GM21529 (cell line): ENCODE measurements around the gene ALKBH8.
"Not testable (repeated sequence)": the region's sequence is repeated elsewhere in the genome, so short reads cannot be mapped to it uniquely, and the experiment has no call there.

Source experiments
- ATAC-seq: cut with Tn5 transposase; IDR thresholded peaks from one replicate; pipeline ENCODE4 v1.9.1; 2021; ENCODE audit not compliant: unreplicated experiment

Gene ALKBH8

DNA sequence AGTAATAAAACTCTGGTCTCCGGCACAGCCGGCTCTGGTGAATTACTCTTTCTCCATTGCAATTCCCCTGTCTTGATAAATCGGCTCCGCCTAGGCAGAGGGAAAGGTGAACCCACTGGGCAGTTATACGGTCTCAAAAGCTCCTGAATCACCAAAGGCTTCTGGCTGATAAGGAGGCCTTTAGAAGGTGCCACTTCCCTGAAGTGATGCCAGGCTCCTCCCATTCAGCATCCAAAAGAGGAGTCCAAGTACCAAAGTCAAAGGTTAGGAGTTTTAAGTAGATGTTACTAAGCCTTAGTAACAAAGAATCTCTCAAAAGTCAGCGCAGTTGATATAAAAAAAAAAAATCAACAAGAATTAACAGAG is 11.8 kb upstream of the ALKBH8 start:
- ATAC-seq, result no peak

DNA sequence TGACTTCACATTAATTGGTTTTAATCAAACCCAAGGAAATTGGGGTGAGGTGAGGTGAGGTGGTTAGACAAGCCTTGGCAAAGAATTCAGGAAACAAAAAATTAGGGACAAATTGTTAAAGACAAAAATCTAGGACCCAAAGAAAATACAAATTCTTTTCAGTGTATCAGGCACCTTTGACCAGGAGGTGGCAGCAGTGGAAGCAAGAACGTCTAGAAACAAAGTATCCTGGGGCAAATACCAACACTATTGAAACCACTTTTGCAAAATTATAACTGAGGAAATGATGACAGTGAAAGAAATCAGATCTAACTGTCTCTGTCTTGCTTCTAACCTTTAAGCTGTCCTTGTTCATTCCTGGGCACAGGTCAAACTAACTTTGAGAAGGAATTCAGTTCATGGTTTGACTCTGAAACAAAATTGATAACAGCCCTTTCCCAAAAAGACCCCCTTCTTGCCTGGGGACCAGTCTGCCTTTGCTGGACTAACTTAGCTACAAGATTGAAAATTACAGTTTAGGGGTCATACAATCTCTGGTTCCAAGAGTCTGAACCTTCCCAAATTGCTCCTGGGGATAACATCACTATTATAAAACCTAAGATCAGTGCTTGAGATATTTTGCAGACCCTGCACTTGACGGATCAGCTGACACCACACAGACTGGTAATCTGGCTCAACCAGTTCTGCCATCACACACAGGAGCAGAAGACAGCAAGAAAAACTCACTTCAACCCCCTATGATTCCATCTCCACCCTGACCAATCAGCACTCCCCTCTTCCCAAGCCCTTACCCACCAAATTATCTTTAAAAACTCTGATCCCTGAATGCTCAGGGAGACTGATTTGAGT is 11.2 kb upstream of the ALKBH8 start:
- peak; percentile 73 for ATAC-seq

DNA sequence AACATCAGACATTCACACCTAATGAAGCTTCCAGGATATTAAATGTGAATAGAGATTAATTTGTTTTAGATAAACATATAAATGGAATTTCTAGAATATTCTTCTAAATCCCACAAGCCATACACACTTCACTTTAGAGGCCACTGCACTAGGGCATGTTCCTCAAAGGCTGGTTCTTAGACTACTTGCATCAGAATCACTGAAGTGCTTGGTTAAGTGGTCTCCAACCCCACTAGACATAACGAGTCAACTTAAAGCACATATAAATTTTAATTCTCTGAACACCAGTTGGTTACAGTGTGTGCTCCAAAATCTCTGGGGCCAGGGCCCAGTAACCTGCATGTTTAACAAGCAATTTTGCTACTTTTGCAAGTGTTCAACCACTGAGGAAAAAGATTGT is 7.9 kb upstream of the ALKBH8 start:
- ATAC-seq, result no peak

DNA sequence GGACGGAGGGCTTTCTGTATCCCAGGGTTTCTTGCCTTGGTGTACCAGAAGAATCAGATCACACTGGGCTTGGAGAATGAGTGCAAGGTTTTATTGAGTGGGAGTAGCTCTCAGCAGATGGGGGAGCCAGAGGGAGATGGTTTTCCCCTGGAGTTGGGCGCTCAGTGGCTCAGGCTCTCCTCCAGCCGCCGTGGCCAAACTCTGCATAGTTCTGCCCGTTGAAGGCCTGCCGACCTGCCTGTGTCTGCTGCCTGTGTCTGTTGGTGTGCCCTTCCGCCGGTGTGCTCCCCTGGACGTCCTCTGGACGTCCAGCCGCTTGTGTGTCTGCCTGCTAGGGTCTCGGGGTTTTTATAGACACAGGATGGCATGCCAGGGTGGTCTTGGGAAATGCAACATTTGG is 4.5 kb upstream of the ALKBH8 start:
- no peak for ATAC-seq

GRCh38 chr11:107567739-107568335 is 2.3 kb upstream of the ALKBH8 start:
- ATAC-seq, result no peak

GRCh38 chr11:107566569-107566968 is 1.0 kb upstream of the ALKBH8 start:
- ATAC-seq, result no peak

DNA sequence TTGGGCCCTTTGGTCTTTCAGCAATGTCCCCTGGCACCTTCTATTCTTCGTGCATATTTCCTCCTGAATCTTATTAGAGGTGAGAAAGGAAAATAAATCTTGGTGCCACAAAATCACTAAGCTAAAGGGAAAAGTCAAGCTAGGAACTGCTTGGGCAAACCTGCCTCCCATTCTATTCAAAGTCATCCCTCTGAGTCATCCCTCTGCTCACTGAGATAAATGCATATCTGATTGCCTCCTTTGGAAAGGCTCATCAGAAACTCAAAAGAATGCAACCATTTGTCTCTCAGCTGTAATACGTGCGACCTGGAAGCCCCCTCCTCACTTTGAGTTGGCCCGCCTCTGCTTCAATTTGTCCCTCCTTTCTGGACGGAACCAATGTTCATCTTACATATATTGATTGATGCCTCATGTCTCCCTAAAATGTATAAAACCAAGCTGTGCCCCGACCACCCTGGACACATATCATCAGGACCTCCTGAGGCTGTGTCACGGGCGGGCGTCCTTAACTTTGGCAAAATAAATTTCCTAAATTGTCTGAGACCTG is 493 bp upstream of the ALKBH8 start:
- not testable (repeated sequence) for ATAC-seq

DNA sequence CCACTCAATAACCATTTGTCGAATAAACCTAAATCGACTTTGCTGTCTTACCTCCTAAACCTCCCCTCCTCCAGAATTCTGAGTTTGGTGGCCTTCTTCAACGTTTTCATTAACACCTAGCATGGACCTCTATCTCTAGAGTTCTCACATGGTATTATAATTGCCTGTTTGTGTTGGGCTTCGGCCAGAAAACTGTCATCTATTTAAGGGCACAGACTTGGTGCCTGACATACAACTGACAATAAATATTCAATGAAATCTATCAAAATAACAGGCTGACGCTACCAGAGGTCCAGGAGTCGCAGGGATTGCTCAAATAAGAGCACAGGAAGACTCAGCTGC is 687 bp downstream of the ALKBH8 start:
- peak; percentile 5 for ATAC-seq

DNA sequence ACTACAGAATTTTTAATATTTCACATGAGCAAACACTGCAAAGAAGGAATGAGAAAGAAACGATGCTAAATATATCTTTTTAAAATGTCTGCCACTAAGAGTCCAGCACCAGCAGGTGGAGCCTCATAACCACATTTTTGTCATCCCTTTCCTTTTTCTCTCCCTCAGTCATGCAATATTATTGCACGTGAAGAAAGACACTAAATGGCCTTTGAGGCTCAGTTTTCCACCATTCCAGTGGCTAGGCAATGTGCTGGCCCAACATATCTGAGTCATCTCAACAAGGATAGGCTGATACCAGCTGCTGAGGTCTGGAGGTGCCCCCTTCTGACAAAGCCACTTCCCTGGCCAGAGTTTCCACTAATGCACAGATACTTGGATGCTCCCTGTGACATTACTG is 1.8 kb downstream of the ALKBH8 start:
- ATAC-seq, result peak; percentile 30

- no peak for ATAC-seq
These were observed 2.8 kb downstream of the ALKBH8 start for GRCh38 chr11:107562647-107563208.

DNA sequence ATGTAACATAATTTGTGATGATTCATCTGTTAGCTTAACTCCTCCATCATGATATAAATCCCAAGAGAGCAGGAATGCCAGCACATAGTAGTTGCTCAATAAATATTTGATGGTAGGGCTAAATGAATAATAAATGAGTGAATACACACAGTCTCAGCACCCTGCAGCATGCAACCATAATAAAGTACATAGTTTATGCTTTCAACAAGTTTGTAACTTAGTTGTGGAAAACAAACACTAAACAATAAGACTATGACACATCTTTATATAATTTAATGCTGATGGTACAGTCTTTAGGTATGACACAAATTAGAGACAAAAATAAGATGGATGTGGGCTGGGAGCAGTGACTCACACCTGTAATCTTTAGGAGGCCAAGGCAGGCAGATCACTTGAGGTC is 3.8 kb downstream of the ALKBH8 start:
- ATAC-seq, result no peak

GRCh38 chr11:107550304-107550703 is 15.2 kb downstream of the ALKBH8 start:
- no peak for ATAC-seq

DNA sequence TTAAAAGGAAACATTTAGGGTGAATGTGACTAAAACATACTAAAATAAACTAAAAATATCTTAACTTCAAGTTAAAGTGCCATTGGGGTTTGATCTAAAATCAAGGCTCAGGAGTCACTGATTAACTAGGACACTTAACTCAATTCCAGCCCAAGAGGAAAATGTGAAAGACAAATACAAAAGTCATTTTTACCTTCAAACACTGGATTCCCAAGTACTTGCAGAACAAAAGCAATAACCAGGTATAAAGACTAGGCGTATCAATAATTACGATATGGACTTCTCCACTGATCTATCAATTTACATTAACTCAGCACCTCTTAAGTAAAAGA is 15.6 kb downstream of the ALKBH8 start:
- no peak for ATAC-seq

DNA sequence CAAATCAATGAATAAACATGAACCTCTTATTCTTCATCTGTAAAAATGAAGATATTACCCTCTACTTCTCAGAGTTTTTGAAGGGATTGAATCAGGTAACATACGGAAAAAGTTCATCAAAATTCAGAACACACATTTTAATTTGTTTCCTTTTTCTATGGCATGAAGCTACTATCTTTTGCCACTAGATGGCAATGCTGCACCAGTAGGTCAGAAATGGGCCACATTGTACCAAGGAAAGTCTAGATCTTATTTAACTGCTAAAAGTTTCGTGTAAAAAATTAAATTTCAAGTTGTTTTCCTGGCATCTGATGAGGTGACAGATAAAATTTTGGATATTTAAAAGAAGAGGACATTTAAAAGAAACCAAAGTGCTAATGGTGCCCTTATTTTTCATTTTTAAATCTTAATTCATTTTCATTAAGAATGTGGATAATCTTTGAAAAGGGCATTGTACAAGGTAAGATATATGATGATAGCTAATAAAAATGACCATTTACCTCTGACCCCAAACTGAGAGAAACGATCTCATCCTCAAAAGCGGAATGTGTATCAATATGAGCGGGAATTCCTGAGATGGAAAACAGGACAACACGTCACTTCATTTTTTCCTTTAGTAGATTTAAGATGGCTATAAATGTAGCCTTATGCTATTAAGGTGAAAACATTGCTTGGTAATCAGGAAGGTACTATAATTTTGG is 16.1 kb downstream of the ALKBH8 start:
- no peak for ATAC-seq

DNA sequence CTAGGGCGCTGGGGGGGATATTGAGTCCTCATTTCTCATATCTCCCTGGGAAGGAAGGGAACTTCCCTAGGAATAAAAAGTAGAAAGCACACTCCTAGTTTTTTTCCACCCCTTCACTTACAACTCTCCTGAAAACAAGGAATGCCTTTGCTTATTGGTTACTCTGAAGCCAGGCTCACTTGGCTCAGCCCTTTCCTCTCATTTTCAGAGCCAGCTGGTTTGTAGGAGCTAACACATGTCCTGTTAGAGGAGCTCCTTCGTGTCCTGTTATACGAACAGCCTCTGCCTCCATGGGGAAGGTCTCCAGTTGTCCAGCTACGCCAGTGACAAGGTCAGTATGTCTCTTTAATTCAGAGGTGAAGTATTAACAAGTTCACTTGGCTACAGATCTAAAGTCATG is 17.6 kb downstream of the ALKBH8 start:
- no peak for ATAC-seq

DNA sequence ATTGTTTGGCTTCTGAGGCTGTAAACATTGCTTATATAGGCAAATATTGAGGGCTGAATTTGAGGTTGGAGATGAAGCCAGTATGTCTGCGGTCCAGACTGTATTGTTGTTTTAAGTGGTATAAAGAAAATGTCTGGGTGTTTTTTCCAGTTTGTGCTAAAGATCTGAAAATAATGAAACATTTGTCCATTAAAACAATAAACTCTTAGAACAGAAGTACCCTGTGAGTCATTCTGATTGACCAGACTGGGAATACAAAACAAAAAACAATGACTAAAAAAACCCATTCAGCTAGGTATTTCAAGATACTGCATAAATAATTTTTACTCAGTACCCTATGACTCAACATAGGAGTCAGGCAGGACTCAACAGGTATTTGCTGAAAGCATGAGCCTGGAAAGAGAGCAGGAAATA is 20.4 kb downstream of the ALKBH8 start:
- ATAC-seq, result no peak

DNA sequence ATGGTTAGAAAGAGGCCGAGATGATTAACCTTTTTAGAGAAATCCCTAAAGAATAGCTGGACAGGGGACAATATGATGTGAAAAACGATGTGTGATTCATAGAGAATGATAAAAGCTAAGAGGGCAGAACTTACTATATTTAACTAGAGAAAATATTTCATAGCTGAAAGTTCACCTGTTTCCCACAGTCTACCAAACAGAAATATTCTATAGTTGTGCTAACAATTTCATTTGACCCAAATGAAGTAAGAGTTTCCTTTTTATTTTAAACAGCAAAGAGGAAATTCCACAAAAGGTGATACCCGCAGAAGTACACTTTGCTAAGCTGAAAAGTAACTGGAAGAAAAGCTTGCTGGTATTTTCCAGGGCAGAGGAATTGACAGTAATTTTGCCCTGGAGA is 26.7 kb downstream of the ALKBH8 start:
- ATAC-seq, result no peak

DNA sequence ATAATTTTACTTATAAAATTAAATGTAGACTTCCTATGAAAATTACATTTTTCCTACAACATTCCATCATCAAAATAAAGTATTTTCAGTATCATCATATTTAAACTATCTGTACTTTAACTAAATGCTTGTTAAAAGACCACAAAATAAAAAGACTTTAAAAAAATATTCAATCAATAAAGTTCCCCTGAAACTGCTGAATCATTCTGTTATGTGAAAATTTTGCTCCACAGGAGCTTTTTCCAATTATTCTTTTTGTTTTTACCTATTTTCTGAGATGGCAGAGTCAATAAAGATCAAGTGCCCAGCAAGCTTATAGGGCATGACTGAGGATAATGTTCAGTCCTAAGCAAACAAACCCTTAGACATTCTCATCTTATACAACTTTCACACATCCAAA is 27.3 kb downstream of the ALKBH8 start:
- ATAC-seq, result no peak

- not testable (repeated sequence) for ATAC-seq
These were observed 28.4 kb downstream of the ALKBH8 start for GRCh38 chr11:107537155-107537554.

DNA sequence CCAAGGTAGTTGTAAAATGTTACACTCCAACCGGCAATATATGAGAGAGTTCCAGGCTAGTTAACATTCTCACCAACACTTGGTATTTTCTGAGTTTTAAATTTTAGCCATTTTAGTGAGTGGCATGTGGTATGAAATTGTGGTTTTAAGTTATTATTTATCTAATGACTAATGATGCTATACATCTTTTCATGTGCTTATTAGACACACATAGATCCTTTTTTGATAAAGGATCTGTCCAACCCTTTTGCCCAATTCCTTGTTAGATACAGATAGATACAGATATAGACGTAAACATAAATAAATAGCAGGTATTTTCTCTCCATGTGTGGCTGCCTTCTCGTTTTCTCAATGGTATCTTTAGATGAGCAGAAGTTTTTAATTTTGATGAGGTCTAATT is 39.3 kb downstream of the ALKBH8 start:
- ATAC-seq, result no peak

DNA sequence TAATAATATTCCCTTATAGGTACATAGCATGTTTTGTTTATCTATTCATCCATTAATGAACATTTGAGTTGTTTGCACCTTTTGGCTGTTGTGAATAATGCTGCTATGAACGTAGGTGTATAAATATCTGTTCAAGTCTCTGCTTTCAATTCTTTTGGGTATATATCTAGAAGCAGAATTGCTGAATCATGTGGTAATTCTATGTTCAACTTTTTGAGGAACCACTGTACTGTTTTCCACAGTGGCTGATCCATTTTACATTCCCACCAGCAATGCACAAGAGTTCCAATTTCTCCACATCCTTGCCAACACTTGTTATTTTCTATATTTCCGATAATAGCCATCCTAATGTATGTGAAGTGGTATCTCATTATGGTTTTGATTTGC is 56.7 kb downstream of the ALKBH8 start:
- no peak for ATAC-seq
